ACC112 (cell line): ENCODE data around the gene EP400.

Experiments
- H2AFZ ChIP-seq: fragments of 200-600 bp; sonication (generic); one replicate; pipeline ENCODE4 v1.6.0; 2017; ENCODE audit warnings: antibody characterized with exemption, low read length; ENCODE audit not compliant: unreplicated experiment
- H3K27ac ChIP-seq: fragments of 200-600 bp; sonication (generic); 2 replicates; pipeline ENCODE4 v1.5.1; 2014; ENCODE audit warnings: low read depth, mild to moderate bottlenecking, antibody characterized with exemption, low read length, moderate library complexity
- H3K27me3 ChIP-seq: fragments of 200-600 bp; sonication (generic); 2 replicates; pipeline ENCODE4 v1.6.1; 2014; ENCODE audit warnings: mild to moderate bottlenecking, antibody characterized with exemption, low read length, moderate library complexity, mixed read lengths; ENCODE audit not compliant: insufficient read depth
- H3K36me3 ChIP-seq: fragments of 200-600 bp; sonication (generic); 2 replicates; pipeline ENCODE4 v1.6.1; 2016; ENCODE audit warnings: mild to moderate bottlenecking, antibody characterized with exemption, low read length, moderate library complexity, mixed read lengths; ENCODE audit not compliant: insufficient read depth
- H3K4me1 ChIP-seq: fragments of 200-600 bp; sonication (generic); one replicate; pipeline ENCODE4 v1.6.1; 2016; ENCODE audit warnings: low read length, mixed read lengths; ENCODE audit not compliant: insufficient read depth, unreplicated experiment, control insufficient read depth
- H3K4me3 ChIP-seq: fragments of 200-600 bp; sonication (generic); 2 replicates; pipeline ENCODE4 v1.5.1; 2014; ENCODE audit warnings: mild to moderate bottlenecking, low read depth, low read length
- H3K79me2 ChIP-seq: fragments of 200-600 bp; sonication (generic); one replicate; pipeline ENCODE4 v1.6.0; 2016; ENCODE audit warnings: low read length; ENCODE audit not compliant: control insufficient read depth, unreplicated experiment, insufficient read depth

The EP400 gene

DNA sequence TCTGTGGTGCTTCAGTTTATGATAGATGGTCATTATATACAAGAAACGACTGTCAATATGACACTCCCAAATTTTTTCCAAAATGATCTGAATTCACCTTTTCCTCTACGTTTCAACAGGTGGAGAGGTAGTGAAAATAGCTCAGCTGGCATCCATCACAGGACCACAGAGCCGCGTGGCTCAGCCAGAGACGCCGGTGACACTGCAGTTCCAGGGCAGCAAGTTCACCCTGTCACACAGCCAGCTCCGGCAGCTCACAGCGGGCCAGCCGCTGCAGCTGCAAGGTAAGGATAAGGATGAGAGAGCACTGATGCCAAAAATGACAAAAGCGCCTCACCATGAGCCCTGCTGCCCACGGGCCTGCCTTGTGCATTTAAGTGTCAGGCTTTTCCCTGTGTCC is 73.9 kb downstream of the EP400 start:
- Histone ChIP-seq H3K4me1 (no peaks in the 10 kb centered on the region), H3K27me3 (no peaks in the 10 kb centered on the region), H3K79me2 (no peaks in the 10 kb centered on the region), H3K4me3 (no peak overlapping the region), H3K36me3 (peaks cover 17% of the 10 kb centered on the region), H2AFZ (no peak overlapping the region), H3K27ac (no peak overlapping the region)

DNA sequence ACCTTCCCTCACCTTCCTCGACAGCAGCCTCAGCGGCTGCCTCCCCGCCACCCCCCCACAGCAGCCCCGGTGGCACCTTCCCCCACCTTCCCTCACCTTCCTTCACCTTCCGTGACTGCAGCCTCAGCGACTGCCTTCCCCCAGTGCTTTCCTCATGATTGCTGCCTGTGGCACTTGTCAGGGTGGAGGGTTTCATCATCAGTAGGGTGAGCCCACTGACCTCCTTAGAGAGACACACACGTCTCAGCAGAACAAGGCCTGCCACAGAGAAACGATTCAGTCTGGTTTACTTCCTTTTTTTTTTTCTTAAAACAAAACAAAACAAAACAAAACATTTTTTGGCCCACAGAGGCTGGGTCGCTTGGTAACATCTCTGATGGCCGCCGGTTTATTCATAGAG is 75.0 kb downstream of the EP400 start:
- H2AFZ ChIP-seq, result no peak overlapping the region
- H3K4me1 ChIP-seq, result peaks cover 3% of the 10 kb centered on the region
- no peaks in the 10 kb centered on the region for H3K27me3 ChIP-seq
- H3K4me3 ChIP-seq, result no peak overlapping the region
- no peak overlapping the region for H3K27ac ChIP-seq
- peaks cover 17% of the 10 kb centered on the region for H3K36me3 ChIP-seq
- H3K79me2 ChIP-seq, result no peaks in the 10 kb centered on the region

DNA sequence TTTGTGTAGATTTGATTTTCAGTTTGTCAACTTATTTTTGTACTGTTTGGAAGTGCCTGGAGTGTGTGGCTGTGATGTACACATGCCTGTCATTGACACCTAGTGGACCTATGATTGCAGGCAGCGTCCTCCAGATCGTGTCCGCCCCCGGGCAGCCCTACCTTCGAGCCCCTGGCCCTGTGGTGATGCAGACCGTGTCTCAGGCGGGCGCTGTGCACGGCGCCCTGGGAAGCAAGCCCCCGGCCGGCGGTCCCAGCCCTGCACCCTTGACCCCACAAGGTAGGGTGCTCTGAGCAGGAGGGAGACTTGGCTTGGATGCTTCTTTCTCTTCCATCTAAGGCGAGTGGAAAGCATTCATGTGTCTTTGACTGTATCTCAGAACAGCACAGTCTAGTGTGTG is 75.8 kb downstream of the EP400 start:
- H3K4me1 ChIP-seq, result peaks cover 11% of the 10 kb centered on the region
- H3K27me3 ChIP-seq, result no peaks in the 10 kb centered on the region
- H2AFZ ChIP-seq, result no peak overlapping the region
- no peak overlapping the region for H3K4me3 ChIP-seq
- peaks cover 16% of the 10 kb centered on the region for H3K36me3 ChIP-seq
- no peak overlapping the region for H3K27ac ChIP-seq
- no peaks in the 10 kb centered on the region for H3K79me2 ChIP-seq

DNA sequence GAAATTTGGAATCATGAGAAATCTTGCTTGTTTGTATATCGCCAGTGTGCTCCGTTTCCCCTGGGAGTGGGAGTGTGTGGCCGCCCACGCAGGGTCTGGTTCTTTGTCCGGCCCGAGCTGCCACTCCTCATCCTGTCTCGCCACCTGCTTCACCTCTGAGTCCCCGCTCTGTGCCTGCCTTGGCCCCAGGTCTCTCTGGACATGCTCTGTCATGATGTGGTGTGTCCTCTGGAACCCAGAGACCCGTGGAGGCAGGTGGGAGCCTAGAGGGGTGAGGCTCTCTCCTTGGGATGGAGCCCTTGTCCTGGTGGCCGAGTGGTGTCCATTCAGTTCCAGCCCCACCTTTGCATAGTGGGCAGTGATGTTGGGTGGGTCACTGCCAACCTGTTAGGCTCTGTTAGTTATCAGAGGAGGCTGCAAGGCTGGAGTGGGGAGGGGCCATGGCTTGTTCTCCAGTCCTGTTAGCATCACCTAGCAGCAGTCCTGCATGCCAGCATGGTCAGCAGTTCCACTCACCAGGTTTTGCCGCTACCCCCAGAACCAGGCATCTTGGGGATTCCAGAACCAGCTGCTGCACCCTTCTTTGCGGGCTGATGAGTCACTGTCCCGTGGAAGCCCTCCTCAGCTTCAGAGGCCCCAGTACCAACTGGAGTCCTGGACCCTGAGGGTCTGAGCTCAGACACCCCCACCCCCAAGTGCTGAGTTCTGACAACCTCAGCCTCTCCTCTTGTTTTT is 76.5 kb downstream of the EP400 start:
- H3K27ac ChIP-seq, result no peak overlapping the region
- H3K79me2 ChIP-seq, result no peaks in the 10 kb centered on the region
- peaks cover 16% of the 10 kb centered on the region for H3K4me1 ChIP-seq
- H3K27me3 ChIP-seq, result no peaks in the 10 kb centered on the region
- H3K4me3 ChIP-seq, result no peak overlapping the region
- peaks cover 14% of the 10 kb centered on the region for H3K36me3 ChIP-seq
- no peak overlapping the region for H2AFZ ChIP-seq

DNA sequence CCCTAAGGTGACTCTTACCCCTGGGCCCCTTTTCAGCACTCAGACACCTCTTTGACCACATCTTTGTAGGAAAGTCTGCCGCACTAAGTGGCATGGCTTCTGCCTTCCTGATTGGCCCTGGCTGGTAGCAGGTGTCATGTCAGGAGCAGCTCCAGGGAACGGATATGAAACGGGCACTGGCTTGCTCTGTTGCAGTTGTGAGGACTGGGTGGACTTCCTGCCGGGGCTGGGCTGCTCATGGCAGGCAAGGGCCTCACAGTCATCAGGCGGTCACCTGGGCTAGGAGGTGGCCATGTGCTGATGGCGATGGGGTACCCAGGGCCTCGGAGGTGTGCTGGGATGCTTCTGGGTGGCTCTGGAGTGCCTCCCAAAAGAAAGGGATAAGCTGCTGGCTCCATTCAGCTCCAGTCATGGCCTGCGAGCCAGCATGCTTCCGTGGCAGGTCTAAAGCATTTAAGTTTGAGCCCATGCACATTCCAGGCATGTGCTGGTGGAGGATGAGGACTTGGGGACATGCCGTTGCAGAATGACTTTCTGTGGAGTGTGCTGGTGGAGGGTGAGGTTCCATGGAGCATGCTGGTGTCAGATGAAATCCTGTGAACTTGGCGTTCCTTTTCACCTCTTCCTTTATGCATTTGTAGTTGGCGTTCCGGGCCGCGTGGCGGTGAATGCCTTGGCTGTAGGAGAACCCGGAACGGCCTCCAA is 77.2 kb downstream of the EP400 start:
- Histone ChIP-seq H3K27ac (no peak overlapping the region), H3K79me2 (no peaks in the 10 kb centered on the region), H3K36me3 (peaks cover 16% of the 10 kb centered on the region), H3K4me1 (peaks cover 16% of the 10 kb centered on the region), H2AFZ (no peak overlapping the region), H3K27me3 (no peaks in the 10 kb centered on the region), H3K4me3 (no peak overlapping the region)

DNA sequence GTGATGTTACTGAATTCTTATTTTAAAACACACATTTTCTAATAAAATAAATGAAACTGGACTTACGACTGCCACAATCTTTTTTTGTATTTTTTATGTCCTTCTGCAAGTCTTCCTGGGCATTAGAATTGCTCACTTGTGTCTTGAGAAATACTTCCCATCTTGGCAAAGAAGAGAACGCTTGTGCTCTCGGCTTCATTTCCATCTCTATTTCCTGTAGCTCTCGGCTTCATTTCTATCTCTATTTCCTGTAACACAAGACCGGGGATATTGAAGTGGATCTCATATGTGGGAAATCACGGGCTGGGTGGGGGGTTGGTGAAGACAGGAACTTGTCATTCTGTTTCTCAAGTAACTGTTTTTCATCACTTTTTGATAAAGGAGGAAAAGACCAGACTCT is 77.9 kb downstream of the EP400 start:
- Histone ChIP-seq H2AFZ (no peak overlapping the region), H3K4me1 (peaks cover 16% of the 10 kb centered on the region), H3K36me3 (peaks cover 17% of the 10 kb centered on the region)

DNA sequence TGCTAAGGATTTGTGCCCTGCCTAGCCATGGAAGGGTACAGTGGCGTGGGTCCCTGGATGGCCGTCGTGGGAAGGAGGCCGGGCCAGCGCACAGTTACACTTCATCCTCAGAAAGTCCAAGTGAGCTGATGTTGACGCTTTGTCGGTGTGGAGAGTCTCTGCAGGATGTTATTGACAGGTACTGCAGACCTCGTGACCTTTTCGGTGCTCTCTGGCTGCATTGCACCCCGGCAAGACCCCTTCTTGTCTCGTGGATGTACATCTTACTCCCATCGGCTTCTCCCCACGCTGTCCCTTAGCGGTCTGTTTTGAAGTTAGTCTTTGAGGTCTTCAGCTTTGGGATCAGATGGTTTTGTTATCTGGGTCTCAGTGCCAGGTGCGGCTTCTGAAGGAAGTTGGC is 78.4 kb downstream of the EP400 start:
- no peak overlapping the region for H3K27ac ChIP-seq
- H2AFZ ChIP-seq, result no peak overlapping the region
- no peaks in the 10 kb centered on the region for H3K79me2 ChIP-seq
- peaks cover 17% of the 10 kb centered on the region for H3K36me3 ChIP-seq
- H3K4me1 ChIP-seq, result peaks cover 16% of the 10 kb centered on the region
- no peaks in the 10 kb centered on the region for H3K27me3 ChIP-seq
- no peak overlapping the region for H3K4me3 ChIP-seq

More for the DNA sequence above, 77.9 kb downstream of the EP400 start:
- Histone ChIP-seq H3K79me2 (no peaks in the 10 kb centered on the region), H3K4me3 (no peak overlapping the region), H3K27me3 (no peaks in the 10 kb centered on the region), H3K27ac (no peak overlapping the region)

DNA sequence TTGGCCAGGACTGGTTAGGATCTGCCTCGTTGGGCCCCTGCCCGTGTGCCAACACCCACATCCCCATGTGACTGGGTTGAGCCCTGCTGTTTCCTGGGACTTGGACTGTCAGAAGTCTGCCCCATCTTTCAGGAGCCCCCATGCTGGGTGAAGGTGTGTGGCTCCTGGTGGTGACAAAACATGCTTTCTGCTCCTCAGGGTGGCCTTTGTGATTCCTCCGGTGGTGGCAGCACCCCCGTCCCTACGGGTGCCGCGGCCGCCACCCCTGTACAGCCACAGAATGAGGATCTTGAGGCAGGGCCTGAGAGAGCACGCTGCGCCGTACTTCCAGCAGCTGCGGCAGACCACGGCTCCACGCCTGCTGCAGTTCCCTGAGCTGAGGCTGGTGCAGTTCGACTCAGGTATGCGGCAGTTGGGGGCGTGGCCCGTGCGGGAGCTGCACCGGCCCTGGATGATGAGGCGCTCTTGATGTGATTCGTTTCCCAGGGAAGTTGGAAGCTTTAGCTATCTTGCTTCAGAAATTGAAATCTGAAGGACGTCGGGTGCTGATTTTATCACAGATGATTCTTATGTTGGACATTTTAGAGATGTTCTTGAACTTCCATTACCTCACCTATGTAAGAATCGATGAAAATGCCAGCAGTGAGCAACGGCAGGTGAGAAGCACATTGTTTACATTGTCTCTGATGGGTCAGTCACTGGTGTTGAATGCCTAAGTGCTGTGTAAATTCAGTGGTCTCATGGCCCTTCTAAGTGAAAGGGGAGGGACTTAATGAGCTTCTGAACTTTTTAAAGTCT is 80.0 kb downstream of the EP400 start:
- H3K36me3 ChIP-seq, result peaks cover 18% of the 10 kb centered on the region
- no peaks in the 10 kb centered on the region for H3K79me2 ChIP-seq
- no peak overlapping the region for H2AFZ ChIP-seq
- peak overlapping the region; percentile 37; the same call in 1 of the 2 replicates for H3K27ac ChIP-seq
- no peak overlapping the region for H3K4me3 ChIP-seq
- peaks cover 16% of the 10 kb centered on the region for H3K4me1 ChIP-seq
- H3K27me3 ChIP-seq, result no peaks in the 10 kb centered on the region

DNA sequence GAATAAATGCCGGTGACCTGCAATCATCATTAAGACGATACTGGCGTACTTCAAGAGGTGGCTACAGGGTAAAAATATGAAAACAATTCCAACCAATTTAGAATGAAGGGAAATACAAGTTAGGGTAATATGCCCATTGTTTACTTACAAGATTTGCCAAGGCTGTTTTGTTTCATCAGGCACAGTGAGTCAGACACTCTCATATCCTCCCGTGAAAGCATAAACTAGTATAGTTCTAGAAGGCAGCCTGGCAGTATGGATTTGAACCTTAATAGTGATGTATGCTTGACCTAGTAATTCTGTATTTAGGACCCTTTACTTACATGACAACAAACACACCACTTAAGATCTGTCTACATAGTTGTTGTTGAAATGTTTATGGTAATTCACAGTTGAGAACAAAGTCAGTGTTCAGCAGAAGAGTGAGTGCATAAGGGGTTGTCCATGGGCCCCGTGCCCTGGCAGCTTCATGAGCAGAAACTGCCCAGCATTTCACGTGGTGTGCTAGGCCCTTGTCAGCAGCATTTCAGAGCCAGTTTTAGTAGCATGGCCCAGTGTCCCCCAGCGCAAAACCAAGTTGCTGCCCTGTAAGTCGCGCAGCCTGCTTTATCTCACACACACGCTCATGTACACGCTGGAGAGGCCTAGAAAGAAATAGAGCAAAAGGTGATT is 80.8 kb downstream of the EP400 start:
- peaks cover 24% of the 10 kb centered on the region for H3K36me3 ChIP-seq

DNA sequence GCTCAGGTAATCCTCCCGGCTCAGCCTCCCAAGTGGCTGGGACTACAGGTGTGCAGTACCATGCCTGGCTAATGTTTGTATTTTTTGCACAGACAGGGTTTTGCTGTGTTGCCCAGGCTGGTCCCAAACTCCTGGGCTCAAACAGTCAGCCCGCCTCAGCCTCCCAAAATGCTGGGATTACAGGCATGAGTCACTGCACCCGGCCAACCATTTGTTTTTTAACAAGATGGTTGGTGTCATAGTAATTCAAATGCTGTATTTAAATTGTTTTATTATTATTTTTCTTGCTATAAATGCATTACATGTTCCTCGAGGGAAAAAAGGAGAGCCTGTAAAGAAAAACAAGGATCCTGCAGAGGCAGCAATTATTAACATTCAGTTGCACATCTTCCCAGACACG is 83.9 kb downstream of the EP400 start:
- H3K4me3 ChIP-seq, result no peak overlapping the region
- no peaks in the 10 kb centered on the region for H3K27me3 ChIP-seq
- peaks cover 25% of the 10 kb centered on the region for H3K36me3 ChIP-seq
- H3K4me1 ChIP-seq, result peaks cover 16% of the 10 kb centered on the region
- no peak overlapping the region for H3K27ac ChIP-seq
- H2AFZ ChIP-seq, result no peak overlapping the region
- H3K79me2 ChIP-seq, result no peaks in the 10 kb centered on the region

More for the DNA sequence above, 80.8 kb downstream of the EP400 start:
- no peak overlapping the region for H2AFZ ChIP-seq
- peak overlapping the region; percentile 37 for H3K27ac ChIP-seq
- no peaks in the 10 kb centered on the region for H3K27me3 ChIP-seq
- H3K79me2 ChIP-seq, result no peaks in the 10 kb centered on the region
- H3K4me1 ChIP-seq, result peaks cover 16% of the 10 kb centered on the region
- H3K4me3 ChIP-seq, result no peak overlapping the region
